Measurements from ENCODE around the gene NSMCE4A. TPM values are rescaled to one million over a fixed set of nuclear protein-coding genes. Genes with fewer than 3 reads are reported as not detected.
"Not testable (repeated sequence)": the region's sequence is repeated elsewhere in the genome, so short reads cannot be mapped to it uniquely, and the experiment has no call there.

The NSMCE4A gene
- total and polyA plus RNA-seq, 9 of the 15 experiments (the other 6 are each of a cell fraction or from before 2014, with no cell fraction given), result 8.4 to 88.5 (median 46.4) TPM

DNA sequence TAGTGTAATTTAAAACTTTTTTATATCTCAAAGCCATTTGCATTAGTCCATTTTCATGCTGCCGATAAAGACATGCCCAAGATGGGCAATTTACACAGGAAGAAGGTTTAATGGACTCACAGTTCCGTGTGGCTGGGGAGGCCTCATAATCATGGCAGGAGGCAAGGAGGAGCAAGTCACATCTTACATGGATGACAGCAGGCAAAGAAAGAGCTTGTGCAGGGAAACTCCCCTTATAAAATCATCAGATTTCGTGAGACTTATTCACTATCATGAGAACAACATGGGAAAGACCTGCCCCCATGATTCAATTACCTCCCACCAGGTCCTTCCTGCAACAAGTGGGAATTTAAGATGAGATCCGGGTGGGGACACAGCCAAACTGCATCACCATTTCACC, 16.7 kb upstream of the NSMCE4A start:
- in situ Hi-C loops (cut with MboI); BruUV-seq (replicated peaks); POLR2A ChIA-PET; H3K9me3 ChIP-seq (replicated peaks; ENCODE audit: control insufficient read depth, insufficient read depth, low read depth, low read length); H3K27ac ChIP-seq (ENCODE audit: extremely low read depth, low read depth, low read length); H3K9me1 ChIP-seq (ENCODE audit: control insufficient read depth, insufficient read depth, low read length); CTCF ChIA-PET (ENCODE audit: low intra/inter-chr PET ratio); H3K79me2 ChIP-seq (ENCODE audit: control insufficient read depth, insufficient read depth, low read length); H4K20me1 ChIP-seq (replicated peaks; ENCODE audit: control insufficient read depth, insufficient read depth, low read length); ATAC-seq; H3K36me3 ChIP-seq (ENCODE audit: control insufficient read depth, insufficient read depth, low read length); H3K4me2 ChIP-seq (ENCODE audit: insufficient read depth, low read length); FAIRE-seq; intact Hi-C loops (cut with micrococcal nuclease); H3K4me3 ChIP-seq; DNase-seq (ENCODE audit: extremely low read depth in 1 of 4, low spot score in 3 of 4); H3K4me1 ChIP-seq (replicated peaks in 1 of 2; ENCODE audit: control insufficient read depth in 2 of 2, insufficient read depth in 2 of 2, low read length in 2 of 2); H2AFZ ChIP-seq (ENCODE audit: low read depth, low read length); H3K9ac ChIP-seq (ENCODE audit: insufficient read depth in 1 of 2, low read depth in 2 of 2, low read length in 2 of 2): not testable (repeated sequence)
- WGBS (ENCODE audit: insufficient coverage, low coverage, missing lambda C conversion rate), result 17% methylated on average over 4 of the region's 4 CpGs
- TF ChIP-seq ZNF431 (CRISPR knock-in tag; IDR thresholded peaks at IDR 0.05), result peak; percentile 89
- peaks cover 6 to 14% of the 10 kb centered on the region in 2 experiments; a peak in 3 of 5 replicates for H3K27me3 ChIP-seq (ENCODE audit: control insufficient read depth in 2 of 2, insufficient read depth in 2 of 2, low read length in 2 of 2)

DNA sequence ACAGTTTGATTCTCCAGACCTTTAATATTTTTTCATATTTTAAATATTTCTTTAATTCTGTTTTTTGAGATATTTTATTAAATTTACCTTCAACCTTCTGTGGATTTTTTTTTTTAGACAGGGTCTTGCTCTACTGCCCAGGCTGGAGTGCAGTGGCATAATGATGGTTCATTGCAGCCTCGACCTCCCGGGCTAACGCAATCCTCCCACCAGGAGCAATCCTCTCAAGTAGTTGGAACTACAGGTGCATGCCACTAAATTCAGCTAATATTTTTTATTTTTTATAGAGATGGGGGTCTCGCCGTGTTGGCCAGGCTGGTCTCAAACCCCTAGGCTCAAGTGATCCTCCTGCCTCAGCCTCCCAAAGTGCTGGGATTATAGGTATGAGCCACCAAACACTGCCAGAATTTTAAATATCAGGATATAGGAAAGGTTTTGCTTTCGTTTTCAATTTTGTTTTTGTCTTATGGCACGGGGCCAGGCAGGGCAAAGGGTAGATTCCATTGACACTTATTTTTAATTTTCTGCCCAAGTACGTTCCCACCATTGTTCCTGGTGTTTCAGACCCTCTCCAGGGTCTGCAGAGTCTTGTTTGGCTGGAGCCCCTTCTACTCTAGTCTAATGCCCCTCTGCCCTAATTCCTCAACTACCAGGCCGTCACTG, 15.1 kb upstream of the NSMCE4A start:
- H3K9me3 ChIP-seq (replicated peaks; ENCODE audit: control insufficient read depth, insufficient read depth, low read depth, low read length), result no peaks in the 10 kb centered on the region; the same call in 1 of the 2 replicates
- H4K20me1 ChIP-seq (replicated peaks; ENCODE audit: control insufficient read depth, insufficient read depth, low read length), result no peaks in the 10 kb centered on the region
- H3K27ac ChIP-seq (ENCODE audit: extremely low read depth, low read depth, low read length), result no peak overlapping the region
- no peak for FAIRE-seq
- in situ Hi-C loops (cut with MboI), result no loop called here
- no peak overlapping the region for H3K4me2 ChIP-seq (ENCODE audit: insufficient read depth, low read length)
- DNase-seq (ENCODE audit: extremely low read depth in 1 of 4, low spot score in 3 of 4), result no peak
- CTCF ChIA-PET (ENCODE audit: low intra/inter-chr PET ratio), result no interaction called here
- TF ChIP-seq NFIC (IDR thresholded peaks at IDR 0.05) (peak; percentile 41; the same call in 1 of the 2 replicates), FOXP1 (CRISPR knock-in tag; IDR thresholded peaks at IDR 0.05) (no peak)
- BruUV-seq (replicated peaks), result no TSS peak
- 0 out of 2 replicates have a peak overlapping the region, but pooled peaks have one; percentile 8 for H2AFZ ChIP-seq (ENCODE audit: low read depth, low read length)
- H3K4me3 ChIP-seq, result no peak overlapping the region
- H3K36me3 ChIP-seq (ENCODE audit: control insufficient read depth, insufficient read depth, low read length), result no peaks in the 10 kb centered on the region
- no peaks in the 10 kb centered on the region; a peak in 1 of 5 replicates for H3K4me1 ChIP-seq (replicated peaks in 1 of 2; ENCODE audit: control insufficient read depth in 2 of 2, insufficient read depth in 2 of 2, low read length in 2 of 2)
- no peak for ATAC-seq
- POLR2A ChIA-PET, result no interaction called here
- H3K27me3 ChIP-seq (ENCODE audit: control insufficient read depth in 2 of 2, insufficient read depth in 2 of 2, low read length in 2 of 2), result peaks cover 4 to 7% of the 10 kb centered on the region in 2 experiments; a peak in 3 of 5 replicates
- no peak overlapping the region for H3K9ac ChIP-seq (ENCODE audit: insufficient read depth in 1 of 2, low read depth in 2 of 2, low read length in 2 of 2)
- 5% methylated on average over 6 of the region's 9 CpGs for WGBS (ENCODE audit: insufficient coverage, low coverage, missing lambda C conversion rate)
- H3K79me2 ChIP-seq (ENCODE audit: control insufficient read depth, insufficient read depth, low read length), result no peaks in the 10 kb centered on the region
- intact Hi-C loops (cut with micrococcal nuclease), result no loop called here
- H3K9me1 ChIP-seq (ENCODE audit: control insufficient read depth, insufficient read depth, low read length), result no peaks in the 10 kb centered on the region

Data from K562 (cell line).